SK-N-SH treated with all-trans-retinoic acid at 6 μM for 48 hours (cell line): ENCODE results near the gene CDK5RAP2.

Source experiments
- ATAC-seq: fragments of 200-7000 bp; cut with Tn5 transposase; 3 replicates; pipeline ENCODE4 v1.9.1; 2020; ENCODE audit warnings: mild to moderate bottlenecking, moderate library complexity
- ARNTL ChIP-seq: fragments of 450-650 bp; formaldehyde crosslinking; IDR thresholded peaks from 2 replicates; pipeline ENCODE4 v1.5.0; 2020; ENCODE audit warnings: low read depth, mild to moderate bottlenecking, moderate library complexity, borderline replicate concordance
- BACH2 ChIP-seq: fragments of 250-450 bp; sonication (Bioruptor Pico); IDR thresholded peaks from 2 replicates; pipeline ENCODE4 v1.9.0; 2021; ENCODE audit warnings: mild to moderate bottlenecking, borderline replicate concordance
- CSDC2 ChIP-seq: fragments of 250-450 bp; sonication (Bioruptor Pico); IDR thresholded peaks from 2 replicates; pipeline ENCODE4 v1.5.0; 2020; ENCODE audit warnings: mild to moderate bottlenecking, moderate library complexity
- ESRRG ChIP-seq: fragments of 250-450 bp; sonication (Bioruptor Pico); IDR thresholded peaks from 2 replicates; pipeline ENCODE4 v1.6.1; 2021; ENCODE audit warnings: mild to moderate bottlenecking
- ISL1 ChIP-seq: fragments of 250-450 bp; sonication (Bioruptor Pico); IDR thresholded peaks from 2 replicates; pipeline ENCODE4 v2.1.2; 2022; ENCODE audit warnings: mild to moderate bottlenecking, moderate library complexity
- OSR1 ChIP-seq: fragments of 250-450 bp; sonication (Bioruptor Pico); IDR thresholded peaks from 2 replicates; pipeline ENCODE4 v1.8.0; 2022; ENCODE audit warnings: moderate library complexity, mild to moderate bottlenecking, inconsistent platforms
- RARB ChIP-seq: fragments of 250-450 bp; sonication (Bioruptor Pico); IDR thresholded peaks from 2 replicates; pipeline ENCODE4 v1.8.0; 2021; ENCODE audit warnings: mild to moderate bottlenecking, moderate library complexity
- SNAI2 ChIP-seq: fragments of 250-450 bp; sonication (Bioruptor Pico); IDR thresholded peaks from 2 replicates; pipeline ENCODE4 v1.5.0; 2020; ENCODE audit warnings: mild to moderate bottlenecking, moderate library complexity
- TOX ChIP-seq: fragments of 250-450 bp; sonication (Bioruptor Pico); IDR thresholded peaks from 2 replicates; pipeline ENCODE4 v1.8.0; 2021; ENCODE audit warnings: mild to moderate bottlenecking, moderate library complexity, borderline replicate concordance
- ZC3H10 ChIP-seq: fragments of 250-450 bp; sonication (Bioruptor Pico); IDR thresholded peaks from 2 replicates; pipeline ENCODE4 v1.5.1; 2021; ENCODE audit warnings: mild to moderate bottlenecking, moderate library complexity
- ZFP3 ChIP-seq: fragments of 250-450 bp; sonication (Bioruptor Pico); IDR thresholded peaks from 2 replicates; pipeline ENCODE4 v1.5.0; 2020; ENCODE audit warnings: mild to moderate bottlenecking, moderate library complexity
- ZFP30 ChIP-seq: fragments of 450-650 bp; formaldehyde crosslinking; IDR thresholded peaks from 2 replicates; pipeline ENCODE4 v1.5.0; 2022; ENCODE audit warnings: mild to moderate bottlenecking, moderate library complexity
- ZNF70 ChIP-seq: fragments of 450-650 bp; formaldehyde crosslinking; IDR thresholded peaks from 2 replicates; pipeline ENCODE4 v1.5.0; 2020; ENCODE audit warnings: mild to moderate bottlenecking, moderate library complexity
- ZNF8 ChIP-seq: fragments of 450-650 bp; formaldehyde crosslinking; IDR thresholded peaks from 2 replicates; pipeline ENCODE4 v1.5.0; 2020; ENCODE audit warnings: mild to moderate bottlenecking, moderate library complexity
- TF ChIP-seq, protein P1 (sequence below): fragments of 250-450 bp; sonication (Bioruptor Pico); IDR thresholded peaks from 2 replicates; pipeline ENCODE4 v1.8.0; 2021; ENCODE audit warnings: low read depth, mild to moderate bottlenecking, moderate library complexity, borderline replicate concordance
- TF ChIP-seq, protein P2 (sequence below): fragments of 250-450 bp; sonication (Bioruptor Pico); IDR thresholded peaks from 2 replicates; pipeline ENCODE4 v1.8.0; 2020; ENCODE audit warnings: mild to moderate bottlenecking, moderate library complexity, borderline replicate concordance
- TF ChIP-seq, protein P3 (sequence below): fragments of 250-450 bp; sonication (Bioruptor Pico); IDR thresholded peaks from 2 replicates; pipeline ENCODE4 v1.5.0; 2020; ENCODE audit warnings: mild to moderate bottlenecking, moderate library complexity
- TF ChIP-seq, protein P4 (sequence below): fragments of 250-450 bp; sonication (Bioruptor Pico); IDR thresholded peaks from 2 replicates; pipeline ENCODE4 v1.5.1; 2021; ENCODE audit warnings: mild to moderate bottlenecking, moderate library complexity

Gene CDK5RAP2

DNA sequence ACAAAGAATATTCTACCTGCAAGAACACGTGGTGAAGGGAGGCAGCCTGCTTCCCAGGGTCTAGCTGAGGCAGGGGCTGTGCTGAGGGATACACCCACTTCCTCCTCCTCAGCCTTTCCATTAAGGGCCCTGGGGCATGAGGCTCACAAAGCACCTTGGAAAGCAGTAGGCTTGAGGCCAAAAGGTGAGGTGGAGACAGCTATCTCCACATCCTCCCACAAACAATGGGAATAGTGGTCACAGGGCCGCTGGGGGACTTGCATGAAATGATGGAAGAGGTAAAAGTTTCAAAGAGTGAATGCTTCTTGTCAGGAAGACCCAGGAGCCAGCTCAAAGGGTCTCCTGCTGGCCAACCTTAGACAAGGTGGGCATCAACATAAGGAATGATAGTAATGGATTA lies 207.9 kb downstream of the CDK5RAP2 start:
- no peak for TF ChIP-seq ZC3H10 (CRISPR knock-in tag)
- no peak for TF ChIP-seq ZFP3 (CRISPR knock-in tag)
- TF ChIP-seq, protein P1, sequence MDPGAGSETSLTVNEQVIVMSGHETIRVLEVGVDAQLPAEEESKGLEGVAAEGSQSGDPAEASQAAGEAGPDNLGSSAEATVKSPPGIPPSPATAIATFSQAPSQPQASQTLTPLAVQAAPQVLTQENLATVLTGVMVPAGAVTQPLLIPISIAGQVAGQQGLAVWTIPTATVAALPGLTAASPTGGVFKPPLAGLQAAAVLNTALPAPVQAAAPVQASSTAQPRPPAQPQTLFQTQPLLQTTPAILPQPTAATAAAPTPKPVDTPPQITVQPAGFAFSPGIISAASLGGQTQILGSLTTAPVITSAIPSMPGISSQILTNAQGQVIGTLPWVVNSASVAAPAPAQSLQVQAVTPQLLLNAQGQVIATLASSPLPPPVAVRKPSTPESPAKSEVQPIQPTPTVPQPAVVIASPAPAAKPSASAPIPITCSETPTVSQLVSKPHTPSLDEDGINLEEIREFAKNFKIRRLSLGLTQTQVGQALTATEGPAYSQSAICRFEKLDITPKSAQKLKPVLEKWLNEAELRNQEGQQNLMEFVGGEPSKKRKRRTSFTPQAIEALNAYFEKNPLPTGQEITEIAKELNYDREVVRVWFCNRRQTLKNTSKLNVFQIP: no peak
- no peak for TF ChIP-seq ESRRG (CRISPR knock-in tag)
- TF ChIP-seq, protein P2, sequence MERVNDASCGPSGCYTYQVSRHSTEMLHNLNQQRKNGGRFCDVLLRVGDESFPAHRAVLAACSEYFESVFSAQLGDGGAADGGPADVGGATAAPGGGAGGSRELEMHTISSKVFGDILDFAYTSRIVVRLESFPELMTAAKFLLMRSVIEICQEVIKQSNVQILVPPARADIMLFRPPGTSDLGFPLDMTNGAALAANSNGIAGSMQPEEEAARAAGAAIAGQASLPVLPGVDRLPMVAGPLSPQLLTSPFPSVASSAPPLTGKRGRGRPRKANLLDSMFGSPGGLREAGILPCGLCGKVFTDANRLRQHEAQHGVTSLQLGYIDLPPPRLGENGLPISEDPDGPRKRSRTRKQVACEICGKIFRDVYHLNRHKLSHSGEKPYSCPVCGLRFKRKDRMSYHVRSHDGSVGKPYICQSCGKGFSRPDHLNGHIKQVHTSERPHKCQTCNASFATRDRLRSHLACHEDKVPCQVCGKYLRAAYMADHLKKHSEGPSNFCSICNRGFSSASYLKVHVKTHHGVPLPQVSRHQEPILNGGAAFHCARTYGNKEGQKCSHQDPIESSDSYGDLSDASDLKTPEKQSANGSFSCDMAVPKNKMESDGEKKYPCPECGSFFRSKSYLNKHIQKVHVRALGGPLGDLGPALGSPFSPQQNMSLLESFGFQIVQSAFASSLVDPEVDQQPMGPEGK (CRISPR knock-in tag): no peak
- no peak for TF ChIP-seq RARB (CRISPR knock-in tag)
- TF ChIP-seq, protein P3, sequence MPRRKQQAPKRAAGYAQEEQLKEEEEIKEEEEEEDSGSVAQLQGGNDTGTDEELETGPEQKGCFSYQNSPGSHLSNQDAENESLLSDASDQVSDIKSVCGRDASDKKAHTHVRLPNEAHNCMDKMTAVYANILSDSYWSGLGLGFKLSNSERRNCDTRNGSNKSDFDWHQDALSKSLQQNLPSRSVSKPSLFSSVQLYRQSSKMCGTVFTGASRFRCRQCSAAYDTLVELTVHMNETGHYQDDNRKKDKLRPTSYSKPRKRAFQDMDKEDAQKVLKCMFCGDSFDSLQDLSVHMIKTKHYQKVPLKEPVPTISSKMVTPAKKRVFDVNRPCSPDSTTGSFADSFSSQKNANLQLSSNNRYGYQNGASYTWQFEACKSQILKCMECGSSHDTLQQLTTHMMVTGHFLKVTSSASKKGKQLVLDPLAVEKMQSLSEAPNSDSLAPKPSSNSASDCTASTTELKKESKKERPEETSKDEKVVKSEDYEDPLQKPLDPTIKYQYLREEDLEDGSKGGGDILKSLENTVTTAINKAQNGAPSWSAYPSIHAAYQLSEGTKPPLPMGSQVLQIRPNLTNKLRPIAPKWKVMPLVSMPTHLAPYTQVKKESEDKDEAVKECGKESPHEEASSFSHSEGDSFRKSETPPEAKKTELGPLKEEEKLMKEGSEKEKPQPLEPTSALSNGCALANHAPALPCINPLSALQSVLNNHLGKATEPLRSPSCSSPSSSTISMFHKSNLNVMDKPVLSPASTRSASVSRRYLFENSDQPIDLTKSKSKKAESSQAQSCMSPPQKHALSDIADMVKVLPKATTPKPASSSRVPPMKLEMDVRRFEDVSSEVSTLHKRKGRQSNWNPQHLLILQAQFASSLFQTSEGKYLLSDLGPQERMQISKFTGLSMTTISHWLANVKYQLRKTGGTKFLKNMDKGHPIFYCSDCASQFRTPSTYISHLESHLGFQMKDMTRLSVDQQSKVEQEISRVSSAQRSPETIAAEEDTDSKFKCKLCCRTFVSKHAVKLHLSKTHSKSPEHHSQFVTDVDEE (CRISPR knock-in tag): no peak
- no peak for TF ChIP-seq BACH2 (CRISPR knock-in tag)
- TF ChIP-seq ZFP30: no peak
- TF ChIP-seq, protein P4, sequence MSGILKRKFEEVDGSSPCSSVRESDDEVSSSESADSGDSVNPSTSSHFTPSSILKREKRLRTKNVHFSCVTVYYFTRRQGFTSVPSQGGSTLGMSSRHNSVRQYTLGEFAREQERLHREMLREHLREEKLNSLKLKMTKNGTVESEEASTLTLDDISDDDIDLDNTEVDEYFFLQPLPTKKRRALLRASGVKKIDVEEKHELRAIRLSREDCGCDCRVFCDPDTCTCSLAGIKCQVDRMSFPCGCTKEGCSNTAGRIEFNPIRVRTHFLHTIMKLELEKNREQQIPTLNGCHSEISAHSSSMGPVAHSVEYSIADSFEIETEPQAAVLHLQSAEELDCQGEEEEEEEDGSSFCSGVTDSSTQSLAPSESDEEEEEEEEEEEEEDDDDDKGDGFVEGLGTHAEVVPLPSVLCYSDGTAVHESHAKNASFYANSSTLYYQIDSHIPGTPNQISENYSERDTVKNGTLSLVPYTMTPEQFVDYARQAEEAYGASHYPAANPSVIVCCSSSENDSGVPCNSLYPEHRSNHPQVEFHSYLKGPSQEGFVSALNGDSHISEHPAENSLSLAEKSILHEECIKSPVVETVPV (CRISPR knock-in tag): no peak
- no peak for TF ChIP-seq CSDC2 (CRISPR knock-in tag)
- TF ChIP-seq ZNF70 (CRISPR knock-in tag): no peak
- TF ChIP-seq SNAI2 (CRISPR knock-in tag): no peak
- TF ChIP-seq OSR1 (CRISPR knock-in tag): no peak
- no peak for TF ChIP-seq ISL1 (CRISPR knock-in tag)
- no peak for TF ChIP-seq ARNTL (CRISPR knock-in tag)
- no peak for ATAC-seq

DNA sequence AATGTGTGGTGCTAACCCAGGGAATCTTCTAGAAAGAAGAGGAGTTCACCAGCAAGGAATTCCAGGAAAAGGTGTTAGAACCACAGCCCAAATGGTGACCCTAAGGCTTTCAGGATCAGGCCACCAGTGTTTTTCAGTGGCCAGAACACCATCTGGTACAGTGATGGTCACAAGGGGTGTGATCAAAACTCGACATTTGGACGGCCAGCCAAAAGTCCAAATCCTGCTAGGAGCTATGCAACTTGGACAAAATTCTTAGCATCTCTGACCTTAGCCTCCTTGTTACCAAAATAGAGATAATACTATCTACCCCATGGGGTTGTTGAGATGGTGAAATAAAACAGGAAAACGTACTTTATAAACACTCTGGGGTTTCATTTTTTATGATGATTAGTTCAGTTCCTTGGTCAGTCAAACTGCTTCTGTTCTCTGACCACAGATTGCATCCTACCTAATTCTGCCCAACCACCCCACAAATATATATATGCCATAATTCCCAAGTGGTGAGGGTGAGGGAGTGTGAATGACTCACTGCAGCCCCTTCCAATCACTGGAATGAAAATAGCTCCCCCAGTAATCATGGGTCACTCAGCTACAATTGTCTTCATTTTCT lies 210.3 kb downstream of the CDK5RAP2 start:
- ATAC-seq: no peak
- TF ChIP-seq ZNF70 (CRISPR knock-in tag): no peak
- no peak for TF ChIP-seq SNAI2 (CRISPR knock-in tag)
- TF ChIP-seq OSR1 (CRISPR knock-in tag): no peak
- TF ChIP-seq, protein P2 (CRISPR knock-in tag): no peak
- TF ChIP-seq, all 23 proteins: peak for 0

DNA sequence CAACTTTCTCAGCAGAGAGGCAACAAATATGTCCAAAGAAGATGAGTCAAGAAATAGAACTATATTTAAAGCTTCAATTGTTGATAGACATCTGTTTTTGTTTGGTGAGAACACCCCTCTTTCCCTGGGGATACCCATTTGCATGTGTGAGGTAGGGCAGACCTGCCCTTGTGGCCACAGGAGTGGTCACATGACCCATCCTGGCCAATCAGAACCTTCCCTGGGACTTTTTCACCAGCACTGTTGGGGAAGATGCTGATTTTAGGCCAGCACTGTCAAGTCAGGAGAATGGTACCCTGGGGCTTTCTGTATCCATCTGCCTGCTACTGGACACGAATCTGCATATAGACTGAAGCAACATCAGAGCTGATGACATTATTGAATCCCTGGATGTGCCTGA lies 211.2 kb downstream of the CDK5RAP2 start:
- no peak for ATAC-seq
- TF ChIP-seq ISL1 (CRISPR knock-in tag) (no peak), TOX (CRISPR knock-in tag) (no peak), ARNTL (CRISPR knock-in tag) (no peak), ZFP30 (no peak), ESRRG (CRISPR knock-in tag) (no peak), ZNF70 (CRISPR knock-in tag) (no peak), CSDC2 (CRISPR knock-in tag) (no peak), ZFP3 (CRISPR knock-in tag) (no peak), ZNF8 (no peak), BACH2 (CRISPR knock-in tag) (no peak), ZC3H10 (CRISPR knock-in tag) (no peak), RARB (CRISPR knock-in tag) (no peak), SNAI2 (CRISPR knock-in tag) (no peak)
- TF ChIP-seq, protein P2 (CRISPR knock-in tag): no peak
- TF ChIP-seq, protein P3 (CRISPR knock-in tag): no peak
- TF ChIP-seq, protein P1: no peak
